Measurements from ENCODE around the gene AHDC1. TPM values are rescaled to one million over a fixed set of nuclear protein-coding genes. Genes with fewer than 3 reads are reported as not detected.
A peak's percentile ranks its signal among the peaks of the same experiment; 100 is the strongest.

AHDC1 gene
- polyA plus RNA-seq, 1 donor = 19.5 TPM

DNA sequence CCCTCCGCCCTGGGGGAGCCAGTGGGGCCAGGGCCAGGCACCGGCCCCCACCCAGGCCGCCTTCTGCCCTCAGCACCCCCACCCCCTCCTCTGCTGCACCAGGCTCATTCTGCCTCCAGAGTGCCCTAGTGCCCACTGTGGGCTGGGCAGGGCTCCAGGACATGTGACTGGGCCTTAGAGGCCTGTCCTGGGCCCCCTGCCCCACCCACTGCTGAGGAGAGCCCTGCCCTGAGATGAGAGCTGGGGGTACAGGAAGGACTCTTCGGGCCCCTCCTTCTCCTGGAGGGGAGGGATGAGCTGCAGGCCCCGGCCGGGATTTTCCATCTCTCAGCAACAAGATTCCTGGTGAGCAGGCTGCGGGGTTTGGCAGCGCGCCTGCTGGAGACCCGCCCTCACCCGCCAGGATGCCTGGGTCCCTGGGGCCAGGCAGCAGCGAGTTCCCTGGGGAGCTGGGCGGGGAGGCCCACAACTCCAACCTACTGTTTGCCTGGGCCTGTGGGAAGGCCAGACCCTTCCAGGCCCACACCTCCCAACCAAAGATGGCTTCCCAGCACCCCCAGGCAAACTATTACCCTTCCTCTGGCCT is 14.0 kb downstream of the AHDC1 start:
- peak in 1 of 2 donors; percentile 81 for DNase-seq
- H3K9me3 ChIP-seq (ENCODE audit: control insufficient read depth, low read depth, low read length) = no peaks in the 10 kb centered on the region
- no CpG with 5 or more reads among the region's 13 CpGs for WGBS (ENCODE audit: insufficient coverage, low lambda C conversion rate)
- H3K4me1 ChIP-seq (ENCODE audit: control insufficient read depth, insufficient read depth, low read length) = peaks cover 31% of the 10 kb centered on the region
- H3K36me3 ChIP-seq (ENCODE audit: control insufficient read depth, insufficient read depth, low read length) = peaks cover 16% of the 10 kb centered on the region
- H3K27me3 ChIP-seq (ENCODE audit: control insufficient read depth, insufficient read depth, low read length) = no peaks in the 10 kb centered on the region
- H3K27ac ChIP-seq (ENCODE audit: low read length) = peak overlapping the region; percentile 29
- H3K4me3 ChIP-seq (ENCODE audit: low read length) = no peak overlapping the region

DNA sequence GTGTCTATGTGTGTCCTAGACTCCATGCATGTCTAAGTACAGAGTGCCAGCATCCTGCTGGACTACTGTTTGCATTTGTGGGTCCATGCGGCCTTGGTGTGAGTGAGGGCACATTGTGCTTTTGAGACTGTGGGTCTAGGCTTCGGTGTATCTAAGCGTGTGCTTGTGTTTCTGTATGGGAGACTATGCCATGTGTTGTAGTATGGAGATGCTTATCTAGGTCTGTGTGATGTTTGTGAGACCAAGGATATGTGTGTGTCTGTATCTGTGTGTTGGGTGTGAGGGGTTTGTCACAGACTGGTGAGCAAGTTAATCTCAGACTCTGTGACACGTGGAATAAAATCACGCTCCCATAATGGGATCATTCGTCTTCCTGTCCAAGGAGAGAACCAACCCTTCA is 14.5 kb downstream of the AHDC1 start:
- no CpG with 5 or more reads among the region's 6 CpGs for WGBS (ENCODE audit: insufficient coverage, low lambda C conversion rate)
- Histone ChIP-seq H3K36me3 (ENCODE audit: control insufficient read depth, insufficient read depth, low read length) (peaks cover 11% of the 10 kb centered on the region), H3K27ac (ENCODE audit: low read length) (no peak overlapping the region), H3K4me1 (ENCODE audit: control insufficient read depth, insufficient read depth, low read length) (peaks cover 31% of the 10 kb centered on the region), H3K27me3 (ENCODE audit: control insufficient read depth, insufficient read depth, low read length) (no peaks in the 10 kb centered on the region), H3K4me3 (ENCODE audit: low read length) (no peak overlapping the region), H3K9me3 (ENCODE audit: control insufficient read depth, low read depth, low read length) (no peaks in the 10 kb centered on the region)
- no peak for DNase-seq

- peaks cover 9% of the 10 kb centered on the region for H3K36me3 ChIP-seq (ENCODE audit: control insufficient read depth, insufficient read depth, low read length)
- H3K27me3 ChIP-seq (ENCODE audit: control insufficient read depth, insufficient read depth, low read length) = no peaks in the 10 kb centered on the region
- H3K27ac ChIP-seq (ENCODE audit: low read length) = no peak overlapping the region
- no CpG with 5 or more reads among the region's 12 CpGs for WGBS (ENCODE audit: insufficient coverage, low lambda C conversion rate)
- no peak for DNase-seq
- H3K4me1 ChIP-seq (ENCODE audit: control insufficient read depth, insufficient read depth, low read length) = peaks cover 31% of the 10 kb centered on the region
- no peaks in the 10 kb centered on the region for H3K9me3 ChIP-seq (ENCODE audit: control insufficient read depth, low read depth, low read length)
- no peak overlapping the region for H3K4me3 ChIP-seq (ENCODE audit: low read length)
These were observed 15.4 kb downstream of the AHDC1 start for GRCh38 chr1:27588256-27589232.

GRCh38 chr1:27585684-27586083 is 18.3 kb downstream of the AHDC1 start:
- no peak for DNase-seq
- peaks cover 9% of the 10 kb centered on the region for H3K36me3 ChIP-seq (ENCODE audit: control insufficient read depth, insufficient read depth, low read length)
- WGBS (ENCODE audit: insufficient coverage, low lambda C conversion rate) = no CpG with 5 or more reads among the region's 3 CpGs
- H3K4me1 ChIP-seq (ENCODE audit: control insufficient read depth, insufficient read depth, low read length) = peaks cover 16% of the 10 kb centered on the region
- no peaks in the 10 kb centered on the region for H3K9me3 ChIP-seq (ENCODE audit: control insufficient read depth, low read depth, low read length)
- H3K4me3 ChIP-seq (ENCODE audit: low read length) = no peak overlapping the region
- H3K27me3 ChIP-seq (ENCODE audit: control insufficient read depth, insufficient read depth, low read length) = no peaks in the 10 kb centered on the region
- no peak overlapping the region for H3K27ac ChIP-seq (ENCODE audit: low read length)

- no peak overlapping the region for H3K4me3 ChIP-seq (ENCODE audit: low read length)
- H3K9me3 ChIP-seq (ENCODE audit: control insufficient read depth, low read depth, low read length) = no peaks in the 10 kb centered on the region
- no peaks in the 10 kb centered on the region for H3K27me3 ChIP-seq (ENCODE audit: control insufficient read depth, insufficient read depth, low read length)
- no peak overlapping the region for H3K27ac ChIP-seq (ENCODE audit: low read length)
- peaks cover 4% of the 10 kb centered on the region for H3K4me1 ChIP-seq (ENCODE audit: control insufficient read depth, insufficient read depth, low read length)
- DNase-seq = no peak
- H3K36me3 ChIP-seq (ENCODE audit: control insufficient read depth, insufficient read depth, low read length) = peaks cover 9% of the 10 kb centered on the region
- WGBS (ENCODE audit: insufficient coverage, low lambda C conversion rate) = no CpG with 5 or more reads among the region's 3 CpGs
These were observed 19.5 kb downstream of the AHDC1 start for GRCh38 chr1:27584453-27584852.

- H3K27ac ChIP-seq (ENCODE audit: low read length) = no peak overlapping the region
- peaks cover 6% of the 10 kb centered on the region for H3K36me3 ChIP-seq (ENCODE audit: control insufficient read depth, insufficient read depth, low read length)
- WGBS (ENCODE audit: insufficient coverage, low lambda C conversion rate) = no CpG with 5 or more reads among the region's 3 CpGs
- no peaks in the 10 kb centered on the region for H3K27me3 ChIP-seq (ENCODE audit: control insufficient read depth, insufficient read depth, low read length)
- no peaks in the 10 kb centered on the region for H3K9me3 ChIP-seq (ENCODE audit: control insufficient read depth, low read depth, low read length)
- no peak overlapping the region for H3K4me3 ChIP-seq (ENCODE audit: low read length)
- DNase-seq = no peak
- no peaks in the 10 kb centered on the region for H3K4me1 ChIP-seq (ENCODE audit: control insufficient read depth, insufficient read depth, low read length)
These were observed 20.5 kb downstream of the AHDC1 start for GRCh38 chr1:27583479-27583878.

- Histone ChIP-seq H3K9me3 (ENCODE audit: control insufficient read depth, low read depth, low read length) (no peaks in the 10 kb centered on the region), H3K36me3 (ENCODE audit: control insufficient read depth, insufficient read depth, low read length) (no peaks in the 10 kb centered on the region), H3K27ac (ENCODE audit: low read length) (no peak overlapping the region), H3K4me1 (ENCODE audit: control insufficient read depth, insufficient read depth, low read length) (no peaks in the 10 kb centered on the region), H3K27me3 (ENCODE audit: control insufficient read depth, insufficient read depth, low read length) (no peaks in the 10 kb centered on the region), H3K4me3 (ENCODE audit: low read length) (no peak overlapping the region)
- DNase-seq = no peak
- WGBS (ENCODE audit: insufficient coverage, low lambda C conversion rate) = no CpG with 5 or more reads among the region's 6 CpGs
These were observed 22.1 kb downstream of the AHDC1 start for GRCh38 chr1:27581823-27582243.

GRCh38 chr1:27577504-27578188 is 26.3 kb downstream of the AHDC1 start:
- no peak for DNase-seq
- no peak overlapping the region for H3K4me3 ChIP-seq (ENCODE audit: low read length)
- H3K4me1 ChIP-seq (ENCODE audit: control insufficient read depth, insufficient read depth, low read length) = peaks cover 28% of the 10 kb centered on the region
- no CpG with 5 or more reads among the region's 4 CpGs for WGBS (ENCODE audit: insufficient coverage, low lambda C conversion rate)
- H3K27ac ChIP-seq (ENCODE audit: low read length) = no peak overlapping the region
- H3K9me3 ChIP-seq (ENCODE audit: control insufficient read depth, low read depth, low read length) = no peaks in the 10 kb centered on the region
- no peaks in the 10 kb centered on the region for H3K27me3 ChIP-seq (ENCODE audit: control insufficient read depth, insufficient read depth, low read length)
- H3K36me3 ChIP-seq (ENCODE audit: control insufficient read depth, insufficient read depth, low read length) = no peaks in the 10 kb centered on the region

- Histone ChIP-seq H3K36me3 (ENCODE audit: control insufficient read depth, insufficient read depth, low read length) (no peaks in the 10 kb centered on the region), H3K27ac (ENCODE audit: low read length) (no peak overlapping the region), H3K4me3 (ENCODE audit: low read length) (no peak overlapping the region), H3K4me1 (ENCODE audit: control insufficient read depth, insufficient read depth, low read length) (peaks cover 36% of the 10 kb centered on the region), H3K9me3 (ENCODE audit: control insufficient read depth, low read depth, low read length) (no peaks in the 10 kb centered on the region), H3K27me3 (ENCODE audit: control insufficient read depth, insufficient read depth, low read length) (no peaks in the 10 kb centered on the region)
- DNase-seq = no peak
- WGBS (ENCODE audit: insufficient coverage, low lambda C conversion rate) = no CpG with 5 or more reads among the region's 7 CpGs
These were observed 27.1 kb downstream of the AHDC1 start for GRCh38 chr1:27576806-27577227.

DNA sequence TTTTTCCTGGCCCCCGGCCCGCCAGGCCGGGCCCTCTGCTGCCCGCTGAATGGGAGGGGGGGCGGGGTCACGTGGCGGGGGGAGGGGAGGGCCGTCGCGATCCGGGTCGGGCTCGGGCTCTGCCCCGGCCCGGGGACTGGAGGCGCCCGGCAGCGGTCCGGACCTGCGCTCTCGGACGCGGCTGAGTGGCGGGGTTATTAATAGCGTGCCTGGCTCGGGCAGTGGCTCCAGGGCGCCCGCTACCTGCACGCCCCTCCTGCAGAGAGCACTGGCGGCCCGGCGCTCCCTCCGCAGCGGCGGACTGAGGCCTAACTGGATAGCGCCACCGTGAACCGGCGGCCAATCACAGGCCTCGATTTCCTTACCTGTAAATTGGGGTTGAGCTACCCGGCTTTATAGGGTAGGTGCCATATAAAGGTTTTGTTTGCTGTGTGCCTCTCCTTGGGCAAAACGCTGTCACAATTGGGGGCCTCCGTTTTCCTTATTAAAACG is 28.1 kb downstream of the AHDC1 start:
- peaks cover 44% of the 10 kb centered on the region for H3K4me1 ChIP-seq (ENCODE audit: control insufficient read depth, insufficient read depth, low read length)
- DNase-seq = peak in 1 of 2 donors; percentile 62
- H3K9me3 ChIP-seq (ENCODE audit: control insufficient read depth, low read depth, low read length) = no peaks in the 10 kb centered on the region
- peak overlapping the region; percentile 27 for H3K27ac ChIP-seq (ENCODE audit: low read length)
- peak overlapping the region; percentile 34 for H3K4me3 ChIP-seq (ENCODE audit: low read length)
- no peaks in the 10 kb centered on the region for H3K36me3 ChIP-seq (ENCODE audit: control insufficient read depth, insufficient read depth, low read length)
- WGBS (ENCODE audit: insufficient coverage, low lambda C conversion rate) = no CpG with 5 or more reads among the region's 44 CpGs
- no peaks in the 10 kb centered on the region for H3K27me3 ChIP-seq (ENCODE audit: control insufficient read depth, insufficient read depth, low read length)

All from large intestine (tissue), 3 donors.